Liver (tissue), 3 donors: ENCODE results near the gene C9orf85.

Source experiments
- EGR1 ChIP-seq, 2 donors: IDR thresholded peaks; 2 replicates each; pipeline ENCODE4 v1.6.1; 2016 to 2018; ENCODE audit warnings: antibody characterized with exemption in 2 of 2, low read depth in 2 of 2
- JUND ChIP-seq, 2 donors: IDR thresholded peaks; 2 replicates each; pipeline ENCODE4 v1.6.1; 2016; ENCODE audit warnings: antibody characterized with exemption in 2 of 2
- RAD21 ChIP-seq, 2 donors: IDR thresholded peaks; 2 replicates each; pipeline ENCODE4 v1.6.1; 2016; ENCODE audit warnings: antibody characterized with exemption in 2 of 2, mild to moderate bottlenecking in 2 of 2
- YY1 ChIP-seq: IDR thresholded peaks from 2 replicates; pipeline ENCODE4 v1.6.1; 2016; ENCODE audit warnings: antibody characterized with exemption, mild to moderate bottlenecking
- TF ChIP-seq, protein P1 (sequence below): IDR thresholded peaks from 2 replicates; pipeline ENCODE4 v1.6.1; 2016; ENCODE audit warnings: antibody characterized with exemption, mild to moderate bottlenecking
- TF ChIP-seq, protein P2 (sequence below): fragments of 150-350 bp; IDR thresholded peaks from 2 replicates; pipeline ENCODE4 v1.5.1; 2017; ENCODE audit warnings: improper control_type of control experiment, low read depth, low read length; ENCODE audit not compliant: missing input control
- TF ChIP-seq, protein P3 (sequence below): IDR thresholded peaks from 2 replicates; pipeline ENCODE4 v1.6.1; 2016; ENCODE audit warnings: antibody characterized with exemption
- TF ChIP-seq, protein P4 (sequence below): IDR thresholded peaks from 2 replicates; pipeline ENCODE4 v1.6.1; 2016; ENCODE audit warnings: antibody characterized with exemption
- donor health status: healthy.
- donor health status: healthy.

DNA sequence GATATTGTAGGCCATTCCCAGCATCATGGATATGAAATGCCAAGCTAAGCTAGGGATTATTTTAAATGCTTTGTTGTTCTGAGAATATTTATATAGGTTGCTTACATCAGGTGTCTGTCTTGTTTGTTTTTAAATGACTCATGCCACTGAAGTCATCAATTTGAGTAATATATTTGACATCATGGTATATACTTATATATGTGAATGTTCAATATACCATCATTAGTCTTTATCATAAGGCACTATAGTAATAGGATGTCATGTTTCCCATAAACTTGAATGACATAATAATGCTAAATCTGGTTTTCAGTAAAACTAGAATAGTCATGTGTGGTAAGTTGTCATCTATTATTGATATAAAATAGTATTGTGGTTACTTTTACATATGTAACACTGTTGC is 13.1 kb downstream of the C9orf85 start:
- TF ChIP-seq, protein P1, sequence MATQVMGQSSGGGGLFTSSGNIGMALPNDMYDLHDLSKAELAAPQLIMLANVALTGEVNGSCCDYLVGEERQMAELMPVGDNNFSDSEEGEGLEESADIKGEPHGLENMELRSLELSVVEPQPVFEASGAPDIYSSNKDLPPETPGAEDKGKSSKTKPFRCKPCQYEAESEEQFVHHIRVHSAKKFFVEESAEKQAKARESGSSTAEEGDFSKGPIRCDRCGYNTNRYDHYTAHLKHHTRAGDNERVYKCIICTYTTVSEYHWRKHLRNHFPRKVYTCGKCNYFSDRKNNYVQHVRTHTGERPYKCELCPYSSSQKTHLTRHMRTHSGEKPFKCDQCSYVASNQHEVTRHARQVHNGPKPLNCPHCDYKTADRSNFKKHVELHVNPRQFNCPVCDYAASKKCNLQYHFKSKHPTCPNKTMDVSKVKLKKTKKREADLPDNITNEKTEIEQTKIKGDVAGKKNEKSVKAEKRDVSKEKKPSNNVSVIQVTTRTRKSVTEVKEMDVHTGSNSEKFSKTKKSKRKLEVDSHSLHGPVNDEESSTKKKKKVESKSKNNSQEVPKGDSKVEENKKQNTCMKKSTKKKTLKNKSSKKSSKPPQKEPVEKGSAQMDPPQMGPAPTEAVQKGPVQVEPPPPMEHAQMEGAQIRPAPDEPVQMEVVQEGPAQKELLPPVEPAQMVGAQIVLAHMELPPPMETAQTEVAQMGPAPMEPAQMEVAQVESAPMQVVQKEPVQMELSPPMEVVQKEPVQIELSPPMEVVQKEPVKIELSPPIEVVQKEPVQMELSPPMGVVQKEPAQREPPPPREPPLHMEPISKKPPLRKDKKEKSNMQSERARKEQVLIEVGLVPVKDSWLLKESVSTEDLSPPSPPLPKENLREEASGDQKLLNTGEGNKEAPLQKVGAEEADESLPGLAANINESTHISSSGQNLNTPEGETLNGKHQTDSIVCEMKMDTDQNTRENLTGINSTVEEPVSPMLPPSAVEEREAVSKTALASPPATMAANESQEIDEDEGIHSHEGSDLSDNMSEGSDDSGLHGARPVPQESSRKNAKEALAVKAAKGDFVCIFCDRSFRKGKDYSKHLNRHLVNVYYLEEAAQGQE = no peak
- TF ChIP-seq, protein P2, sequence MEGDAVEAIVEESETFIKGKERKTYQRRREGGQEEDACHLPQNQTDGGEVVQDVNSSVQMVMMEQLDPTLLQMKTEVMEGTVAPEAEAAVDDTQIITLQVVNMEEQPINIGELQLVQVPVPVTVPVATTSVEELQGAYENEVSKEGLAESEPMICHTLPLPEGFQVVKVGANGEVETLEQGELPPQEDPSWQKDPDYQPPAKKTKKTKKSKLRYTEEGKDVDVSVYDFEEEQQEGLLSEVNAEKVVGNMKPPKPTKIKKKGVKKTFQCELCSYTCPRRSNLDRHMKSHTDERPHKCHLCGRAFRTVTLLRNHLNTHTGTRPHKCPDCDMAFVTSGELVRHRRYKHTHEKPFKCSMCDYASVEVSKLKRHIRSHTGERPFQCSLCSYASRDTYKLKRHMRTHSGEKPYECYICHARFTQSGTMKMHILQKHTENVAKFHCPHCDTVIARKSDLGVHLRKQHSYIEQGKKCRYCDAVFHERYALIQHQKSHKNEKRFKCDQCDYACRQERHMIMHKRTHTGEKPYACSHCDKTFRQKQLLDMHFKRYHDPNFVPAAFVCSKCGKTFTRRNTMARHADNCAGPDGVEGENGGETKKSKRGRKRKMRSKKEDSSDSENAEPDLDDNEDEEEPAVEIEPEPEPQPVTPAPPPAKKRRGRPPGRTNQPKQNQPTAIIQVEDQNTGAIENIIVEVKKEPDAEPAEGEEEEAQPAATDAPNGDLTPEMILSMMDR = no peak
- TF ChIP-seq, protein P3, sequence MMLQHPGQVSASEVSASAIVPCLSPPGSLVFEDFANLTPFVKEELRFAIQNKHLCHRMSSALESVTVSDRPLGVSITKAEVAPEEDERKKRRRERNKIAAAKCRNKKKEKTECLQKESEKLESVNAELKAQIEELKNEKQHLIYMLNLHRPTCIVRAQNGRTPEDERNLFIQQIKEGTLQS = no peak
- TF ChIP-seq RAD21 (IDR thresholded peaks at IDR 0.05) = no peak
- TF ChIP-seq JUND (IDR thresholded peaks at IDR 0.05) = no peak
- TF ChIP-seq, protein P4, sequence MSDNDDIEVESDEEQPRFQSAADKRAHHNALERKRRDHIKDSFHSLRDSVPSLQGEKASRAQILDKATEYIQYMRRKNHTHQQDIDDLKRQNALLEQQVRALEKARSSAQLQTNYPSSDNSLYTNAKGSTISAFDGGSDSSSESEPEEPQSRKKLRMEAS = no peak
- TF ChIP-seq YY1 = no peak
- no peak for TF ChIP-seq EGR1 (IDR thresholded peaks at IDR 0.05; ENCODE audit: low read depth in 2 of 2)
